ENCODE results near the gene MAP3K5. TPM values are rescaled to one million over a fixed set of nuclear protein-coding genes. Genes with fewer than 3 reads are reported as not detected.

MAP3K5 gene
- total RNA-seq, 4 donors from 2014 or later = 20.8 to 31.7 (median 23.4) TPM

DNA sequence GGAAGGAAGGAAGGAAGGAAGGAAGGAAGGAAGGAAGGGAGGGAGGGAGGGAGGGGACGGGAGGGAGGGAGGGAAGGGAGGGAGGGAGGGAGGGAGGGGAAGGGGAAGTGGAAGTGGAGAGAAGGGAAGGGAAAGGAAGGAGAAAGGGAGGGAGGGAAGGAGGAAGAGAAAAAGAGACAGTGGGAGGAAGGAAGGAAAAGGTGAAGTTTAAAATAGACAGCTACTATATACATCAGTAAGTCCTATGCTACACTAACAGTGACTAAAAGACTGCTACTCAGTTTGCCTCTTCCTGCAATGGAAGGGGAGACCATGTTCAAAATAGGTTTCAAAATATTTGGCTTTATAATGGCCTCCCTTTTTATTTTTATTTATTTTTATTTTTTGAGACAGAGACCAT lies 22.5 kb downstream of the MAP3K5 start:
- peaks cover 4 to 59% (median 6%) of the 10 kb centered on the region in 3 donors for H3K4me1 ChIP-seq
- TF ChIP-seq EP300 (IDR thresholded peaks at IDR 0.05) = no peak
- TF ChIP-seq, protein P1, sequence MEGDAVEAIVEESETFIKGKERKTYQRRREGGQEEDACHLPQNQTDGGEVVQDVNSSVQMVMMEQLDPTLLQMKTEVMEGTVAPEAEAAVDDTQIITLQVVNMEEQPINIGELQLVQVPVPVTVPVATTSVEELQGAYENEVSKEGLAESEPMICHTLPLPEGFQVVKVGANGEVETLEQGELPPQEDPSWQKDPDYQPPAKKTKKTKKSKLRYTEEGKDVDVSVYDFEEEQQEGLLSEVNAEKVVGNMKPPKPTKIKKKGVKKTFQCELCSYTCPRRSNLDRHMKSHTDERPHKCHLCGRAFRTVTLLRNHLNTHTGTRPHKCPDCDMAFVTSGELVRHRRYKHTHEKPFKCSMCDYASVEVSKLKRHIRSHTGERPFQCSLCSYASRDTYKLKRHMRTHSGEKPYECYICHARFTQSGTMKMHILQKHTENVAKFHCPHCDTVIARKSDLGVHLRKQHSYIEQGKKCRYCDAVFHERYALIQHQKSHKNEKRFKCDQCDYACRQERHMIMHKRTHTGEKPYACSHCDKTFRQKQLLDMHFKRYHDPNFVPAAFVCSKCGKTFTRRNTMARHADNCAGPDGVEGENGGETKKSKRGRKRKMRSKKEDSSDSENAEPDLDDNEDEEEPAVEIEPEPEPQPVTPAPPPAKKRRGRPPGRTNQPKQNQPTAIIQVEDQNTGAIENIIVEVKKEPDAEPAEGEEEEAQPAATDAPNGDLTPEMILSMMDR (IDR thresholded peaks at IDR 0.05) = no peak
- no peak for TF ChIP-seq POLR2A (IDR thresholded peaks at IDR 0.05)
- no peak for TF ChIP-seq POLR2AphosphoS5 (IDR thresholded peaks at IDR 0.05)
- no peaks in the 10 kb centered on the region for H3K36me3 ChIP-seq
- no peaks in the 10 kb centered on the region for H3K9me3 ChIP-seq
- H3K27ac ChIP-seq = no peak overlapping the region
- no peak for ATAC-seq
- H3K27me3 ChIP-seq = no peaks in the 10 kb centered on the region
- H3K4me3 ChIP-seq = no peak overlapping the region
- WGBS, 2 donors (ENCODE audit: low coverage in 1 of 2) = no CpG with 5 or more reads among the region's 1 CpG

- no peaks in the 10 kb centered on the region for H3K27me3 ChIP-seq
- no peak overlapping the region for H3K27ac ChIP-seq
- WGBS, 2 donors (ENCODE audit: low coverage in 1 of 2) = 82 to 100% methylated on average over 2 of the region's 2 CpGs
- H3K9me3 ChIP-seq = no peaks in the 10 kb centered on the region
- H3K36me3 ChIP-seq = no peaks in the 10 kb centered on the region
- H3K4me1 ChIP-seq = peaks cover 0 to 60% (median 6%) of the 10 kb centered on the region in 3 donors
- no peak for ATAC-seq
- no peak overlapping the region for H3K4me3 ChIP-seq
- no peak for TF ChIP-seq POLR2AphosphoS5 (IDR thresholded peaks at IDR 0.05)
These were observed 23.2 kb downstream of the MAP3K5 start for GRCh38 chr6:136769124-136769523.

- 87 to 91% methylated on average over 5 to 6 of the region's 6 CpGs for WGBS, 2 donors (ENCODE audit: low coverage in 1 of 2)
- Histone ChIP-seq H3K27ac (no peak overlapping the region), H3K4me3 (no peak overlapping the region), H3K36me3 (no peaks in the 10 kb centered on the region), H3K27me3 (no peaks in the 10 kb centered on the region), H3K4me1 (peaks cover 0 to 60% (median 0%) of the 10 kb centered on the region in 3 donors), H3K9me3 (no peaks in the 10 kb centered on the region)
- ATAC-seq = no peak
- TF ChIP-seq, protein P1 (IDR thresholded peaks at IDR 0.05) = no peak
- TF ChIP-seq POLR2AphosphoS5 (IDR thresholded peaks at IDR 0.05) (no peak), EP300 (IDR thresholded peaks at IDR 0.05) (no peak), POLR2A (IDR thresholded peaks at IDR 0.05) (no peak)
These were observed 24.5 kb downstream of the MAP3K5 start for GRCh38 chr6:136767570-136768309.

GRCh38 chr6:136767103-136767502 lies 25.2 kb downstream of the MAP3K5 start:
- no peak overlapping the region for H3K4me3 ChIP-seq
- H3K27ac ChIP-seq = no peak overlapping the region
- no peak for TF ChIP-seq POLR2A (IDR thresholded peaks at IDR 0.05)
- TF ChIP-seq POLR2AphosphoS5 (IDR thresholded peaks at IDR 0.05) = no peak
- ATAC-seq = no peak
- H3K36me3 ChIP-seq = no peaks in the 10 kb centered on the region
- H3K4me1 ChIP-seq = peaks cover 4 to 60% (median 6%) of the 10 kb centered on the region in 3 donors
- H3K9me3 ChIP-seq = no peaks in the 10 kb centered on the region
- WGBS, 2 donors (ENCODE audit: low coverage in 1 of 2) = 25 to 75% methylated on average over 1 to 2 of the region's 2 CpGs
- no peaks in the 10 kb centered on the region for H3K27me3 ChIP-seq

DNA sequence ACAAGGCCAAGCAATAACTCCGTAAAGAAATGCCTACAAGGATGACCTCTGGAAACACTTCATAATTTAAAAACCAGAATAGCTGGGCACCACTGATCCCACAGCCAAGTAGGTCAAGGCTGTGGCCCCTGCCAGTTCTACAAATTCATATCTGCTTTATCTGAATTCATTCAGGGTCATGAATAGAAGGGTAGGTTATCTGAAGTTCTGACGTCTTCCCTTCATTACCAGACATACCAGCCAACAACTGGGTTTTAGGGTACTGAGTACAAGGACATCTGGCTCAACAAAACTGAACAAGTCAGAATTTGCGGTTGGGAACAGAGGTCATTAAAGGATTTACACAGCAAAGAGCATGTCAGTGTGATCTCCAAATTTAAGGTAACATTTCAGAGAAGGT lies 26.0 kb downstream of the MAP3K5 start:
- H3K4me3 ChIP-seq = no peak overlapping the region
- 71 to 80% methylated on average over 2 to 3 of the region's 3 CpGs for WGBS, 2 donors (ENCODE audit: low coverage in 1 of 2)
- H3K9me3 ChIP-seq = no peaks in the 10 kb centered on the region
- no peak for TF ChIP-seq POLR2AphosphoS5 (IDR thresholded peaks at IDR 0.05)
- TF ChIP-seq, protein P1 (IDR thresholded peaks at IDR 0.05) = no peak
- TF ChIP-seq EP300 (IDR thresholded peaks at IDR 0.05) = no peak
- no peak for TF ChIP-seq POLR2A (IDR thresholded peaks at IDR 0.05)
- H3K4me1 ChIP-seq = peaks cover 10 to 63% (median 10%) of the 10 kb centered on the region in 3 donors
- no peak overlapping the region for H3K27ac ChIP-seq
- no peaks in the 10 kb centered on the region for H3K27me3 ChIP-seq
- no peak for ATAC-seq
- H3K36me3 ChIP-seq = no peaks in the 10 kb centered on the region

DNA sequence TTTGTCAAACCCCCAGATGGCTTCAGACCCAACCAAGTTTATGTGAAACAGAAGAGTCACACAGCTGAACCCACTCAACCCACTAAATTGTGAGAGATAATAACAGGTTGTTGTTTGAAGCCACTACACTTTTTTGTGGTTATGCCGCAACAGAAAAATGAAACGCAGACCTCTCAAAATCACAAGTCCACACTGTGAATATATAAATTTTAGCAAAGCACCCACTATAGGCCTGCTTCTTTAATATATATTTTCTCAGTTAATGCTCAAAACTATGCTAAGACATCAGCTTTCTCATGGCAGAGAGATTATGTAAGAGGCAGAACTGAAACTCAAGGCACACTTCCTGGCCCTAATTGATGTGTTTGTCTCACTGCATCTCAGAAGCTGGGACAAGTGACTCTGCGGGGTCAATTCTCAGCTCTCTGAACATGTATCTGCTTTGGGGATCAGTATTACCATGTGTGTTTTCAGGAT lies 27.7 kb downstream of the MAP3K5 start:
- Histone ChIP-seq H3K4me3 (no peak overlapping the region), H3K27ac (no peak overlapping the region), H3K36me3 (no peaks in the 10 kb centered on the region), H3K4me1 (peaks cover 12 to 68% (median 15%) of the 10 kb centered on the region in 3 donors), H3K9me3 (no peaks in the 10 kb centered on the region), H3K27me3 (no peaks in the 10 kb centered on the region)
- TF ChIP-seq EP300 (IDR thresholded peaks at IDR 0.05) (no peak), POLR2AphosphoS5 (IDR thresholded peaks at IDR 0.05) (no peak), POLR2A (IDR thresholded peaks at IDR 0.05) (no peak)
- TF ChIP-seq, protein P1 (IDR thresholded peaks at IDR 0.05) = no peak
- 92 to 96% methylated on average over 2 to 3 of the region's 3 CpGs for WGBS, 2 donors (ENCODE audit: low coverage in 1 of 2)
- no peak for ATAC-seq

All from gastroesophageal sphincter (tissue), 4 donors.